ENCODE results near the gene IL17RD.

The IL17RD gene

DNA sequence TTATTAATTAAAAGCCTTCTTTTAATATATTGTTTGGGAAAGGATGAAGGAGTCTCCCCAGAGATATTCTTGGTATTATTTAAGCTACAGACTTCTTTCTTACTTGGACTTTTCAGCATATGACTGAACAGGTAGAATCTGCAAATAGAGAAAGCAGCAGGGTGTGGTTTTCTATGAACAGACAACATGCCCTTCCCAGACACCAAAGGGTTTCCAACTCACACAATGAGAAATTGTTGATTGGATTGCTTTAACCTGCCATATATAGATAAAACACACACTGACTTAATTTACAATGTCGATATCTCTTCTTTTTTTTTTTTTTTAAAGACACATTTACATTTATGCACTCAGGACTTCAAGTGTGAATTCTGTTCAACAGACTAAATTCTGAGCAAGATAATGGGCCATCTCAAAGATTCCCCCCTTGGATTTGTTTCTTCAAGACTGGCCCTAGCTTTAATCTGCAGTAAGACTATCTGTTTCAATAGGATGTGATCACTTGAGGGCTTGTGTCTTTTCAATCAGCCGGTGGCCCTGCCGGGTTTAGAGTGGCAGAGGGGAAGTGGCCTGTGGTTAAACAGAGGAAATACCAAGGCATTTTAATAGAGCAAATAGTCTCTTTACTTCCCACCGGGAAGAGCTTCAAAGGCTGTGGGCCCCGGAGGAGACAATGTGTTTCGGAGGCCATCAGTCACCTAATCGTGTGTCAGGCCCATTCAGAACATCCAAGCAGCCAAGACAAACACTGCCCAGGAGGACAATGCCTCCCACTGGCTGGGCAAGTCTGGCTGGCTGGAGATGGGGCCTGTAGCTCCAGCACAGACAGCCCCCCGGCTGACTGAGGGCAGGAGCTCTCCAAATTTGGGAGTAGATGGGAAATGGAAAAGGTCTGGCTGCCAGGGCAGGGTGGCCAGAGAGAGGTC is 6.1 kb downstream of the IL17RD start:
- no peak for DNase-seq

DNA sequence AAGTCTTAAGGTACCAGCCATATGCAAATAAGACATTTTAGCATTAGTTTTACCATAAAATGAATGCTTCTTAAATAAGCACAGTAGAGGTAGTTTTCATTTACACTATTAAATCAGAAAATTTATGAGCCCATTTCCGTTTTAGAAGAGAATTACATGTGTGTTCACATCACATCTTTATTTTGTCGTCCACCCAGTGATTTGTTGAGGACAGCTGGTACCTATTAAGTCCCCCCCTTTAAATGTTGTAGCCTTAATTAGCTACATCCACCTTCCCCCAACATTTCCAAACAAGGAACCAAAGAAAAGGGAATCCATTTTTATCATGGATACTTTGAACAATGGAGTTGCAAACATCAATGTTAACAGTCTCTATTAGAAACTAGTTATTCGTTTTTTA is 6.8 kb downstream of the IL17RD start:
- no peak for DNase-seq

DNA sequence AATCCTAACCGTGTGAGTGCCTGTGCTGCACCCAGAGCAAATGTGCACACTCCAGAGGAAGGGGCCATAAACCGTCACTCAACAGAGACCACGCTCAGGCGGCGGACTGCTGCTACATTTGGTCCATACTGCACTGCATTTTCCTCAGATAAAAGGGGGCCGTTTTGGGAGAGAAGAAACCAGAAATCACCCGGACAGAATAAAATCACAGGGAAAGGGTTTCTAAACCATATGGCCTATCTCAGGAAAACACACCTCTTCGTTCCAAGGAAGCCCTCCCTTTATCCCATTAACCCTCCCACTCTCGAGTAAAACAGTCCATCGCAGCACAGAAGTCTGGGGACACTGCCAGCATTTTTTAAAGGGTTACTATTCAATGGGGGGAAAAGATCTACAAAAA is 7.6 kb downstream of the IL17RD start:
- no peak for DNase-seq

DNA sequence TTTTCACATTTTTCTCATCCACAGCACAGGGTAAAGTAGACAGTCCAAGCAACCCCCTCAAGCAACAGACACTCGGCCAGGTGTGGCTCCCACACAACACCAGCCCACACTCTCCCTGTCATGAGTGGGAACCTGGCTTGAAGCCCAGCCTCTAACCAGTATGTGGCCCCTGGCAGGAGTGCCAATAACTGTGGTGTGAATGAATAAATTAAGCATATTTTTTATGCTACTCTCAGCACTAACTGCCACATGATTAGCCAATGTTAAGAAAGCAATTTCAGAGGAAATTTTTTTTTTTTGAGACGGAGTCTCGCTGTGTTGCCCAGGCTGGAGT is 9.9 kb downstream of the IL17RD start:
- DNase-seq: no peak

DNA sequence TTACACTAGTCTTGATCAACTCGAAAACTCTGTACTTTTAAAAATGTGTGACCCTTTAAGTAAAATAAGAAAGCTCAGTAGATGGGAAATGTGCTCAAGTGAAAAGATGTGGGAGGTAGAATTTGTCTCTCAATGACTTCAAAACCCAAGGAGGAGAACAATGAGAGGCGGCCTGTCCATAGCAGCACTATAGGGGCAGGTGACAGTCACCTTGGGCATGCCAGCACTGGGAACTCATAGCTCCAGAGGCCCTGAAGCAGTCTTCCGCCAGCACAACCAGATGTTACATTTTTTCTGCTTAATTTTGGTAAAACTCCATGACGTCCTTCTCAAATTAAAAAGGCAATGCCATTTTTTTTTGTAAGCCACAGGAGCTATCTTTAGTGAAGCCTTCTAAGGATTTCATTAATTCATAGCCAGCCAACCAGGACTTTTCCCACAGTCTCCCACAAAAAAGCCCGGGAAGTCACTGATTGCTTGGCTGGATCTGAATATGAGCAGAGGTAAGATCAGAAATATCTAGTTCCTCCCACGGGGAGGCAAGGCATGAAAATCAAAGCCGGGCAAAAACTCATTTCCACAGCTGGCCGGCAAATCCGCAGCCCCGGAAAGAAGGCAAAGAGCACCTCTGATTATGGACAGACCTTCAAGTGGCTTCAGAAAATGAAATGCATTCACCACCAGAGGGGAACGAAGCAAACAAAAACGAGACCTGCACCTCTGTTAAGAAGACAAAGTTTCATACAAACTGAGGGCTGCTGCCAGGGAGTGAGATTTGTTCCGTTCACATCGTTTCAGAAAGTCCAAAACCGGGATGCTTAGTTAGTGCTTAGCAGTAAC is 10.5 kb downstream of the IL17RD start:
- no peak for DNase-seq

DNA sequence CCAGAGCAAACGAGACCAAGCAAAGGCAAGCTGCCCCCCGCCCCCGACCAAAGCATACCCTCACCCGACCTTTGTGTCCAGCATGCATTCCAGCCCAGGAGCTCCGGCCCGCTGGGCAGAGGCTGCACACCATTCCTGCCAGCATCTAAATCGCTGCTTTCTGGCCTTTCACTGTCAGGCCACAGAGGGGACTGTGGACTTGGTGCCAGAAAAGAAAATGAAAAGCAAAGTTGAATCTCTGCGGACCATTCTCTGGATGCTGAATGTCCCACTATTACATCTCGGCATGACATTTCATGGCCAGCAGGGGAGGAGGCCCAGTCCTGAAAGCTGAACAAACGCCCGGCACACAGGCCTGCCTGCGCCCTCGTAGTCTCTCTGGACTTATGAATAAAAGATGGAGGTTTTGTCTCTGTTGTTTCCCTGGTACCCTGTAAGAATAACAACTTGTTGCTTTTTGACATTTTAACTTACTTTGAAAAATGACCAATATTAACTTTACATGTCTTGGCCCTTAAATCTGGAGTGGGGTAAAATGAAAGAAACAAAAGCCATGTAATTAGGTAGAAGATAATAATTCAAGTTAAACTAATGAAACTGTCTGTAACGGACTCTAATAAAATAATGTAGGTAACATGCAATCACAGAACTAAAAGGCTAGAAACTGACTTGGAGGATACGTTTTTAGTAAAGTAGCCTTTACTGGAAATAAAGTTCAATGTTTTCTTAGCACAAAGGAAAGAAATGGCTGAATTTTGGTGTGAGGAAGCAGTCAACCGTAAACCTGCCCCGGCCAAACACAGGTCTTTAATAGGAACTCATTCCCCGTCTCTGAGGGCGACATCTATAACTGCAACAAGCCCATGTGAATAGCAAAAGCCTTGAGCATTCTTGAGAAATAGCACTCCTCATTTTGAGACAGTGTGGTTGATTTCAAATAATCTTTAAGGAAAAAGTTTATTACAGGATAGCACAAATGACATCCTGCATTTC is 12.7 kb downstream of the IL17RD start:
- DNase-seq: no peak

DNA sequence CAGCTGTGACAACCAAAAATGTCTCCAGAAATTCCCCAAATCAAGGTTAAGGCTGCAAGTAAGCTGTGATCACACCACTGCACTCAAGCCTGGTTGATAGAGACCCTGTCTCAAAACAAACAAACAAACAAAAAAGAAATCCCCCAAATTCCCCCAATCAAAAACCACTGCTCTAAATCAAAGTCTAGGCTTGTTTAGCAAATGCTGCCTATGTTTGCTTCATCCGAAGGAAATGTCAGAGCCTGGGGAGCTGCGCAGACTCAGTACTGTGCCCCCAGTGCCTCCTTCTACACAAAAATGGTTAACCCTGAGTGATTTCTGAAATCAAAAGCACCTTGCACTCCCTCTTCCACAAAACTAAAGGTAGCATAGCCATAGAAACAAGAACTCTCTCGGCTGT is 13.4 kb downstream of the IL17RD start:
- no peak for DNase-seq

DNA sequence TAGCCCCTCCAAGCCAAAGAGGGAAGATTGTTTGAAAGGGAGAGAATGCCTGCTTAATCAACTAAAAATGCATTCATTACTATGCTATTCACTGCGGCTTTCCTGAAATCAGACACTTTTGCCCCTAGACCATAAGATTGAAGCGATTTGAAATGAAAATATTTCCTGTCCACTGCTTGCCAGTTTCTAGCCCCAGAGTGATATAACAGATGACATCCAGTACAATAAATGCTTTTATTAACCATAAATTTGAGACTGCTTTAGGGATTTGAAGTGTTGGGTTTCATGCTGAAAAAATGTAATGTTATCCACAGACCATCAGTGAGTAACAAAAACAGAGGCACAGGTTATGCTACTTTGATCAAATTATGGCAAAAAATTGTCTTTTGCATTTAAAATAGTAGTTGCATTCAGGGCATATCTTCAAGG is 14.1 kb downstream of the IL17RD start:
- DNase-seq: no peak

DNA sequence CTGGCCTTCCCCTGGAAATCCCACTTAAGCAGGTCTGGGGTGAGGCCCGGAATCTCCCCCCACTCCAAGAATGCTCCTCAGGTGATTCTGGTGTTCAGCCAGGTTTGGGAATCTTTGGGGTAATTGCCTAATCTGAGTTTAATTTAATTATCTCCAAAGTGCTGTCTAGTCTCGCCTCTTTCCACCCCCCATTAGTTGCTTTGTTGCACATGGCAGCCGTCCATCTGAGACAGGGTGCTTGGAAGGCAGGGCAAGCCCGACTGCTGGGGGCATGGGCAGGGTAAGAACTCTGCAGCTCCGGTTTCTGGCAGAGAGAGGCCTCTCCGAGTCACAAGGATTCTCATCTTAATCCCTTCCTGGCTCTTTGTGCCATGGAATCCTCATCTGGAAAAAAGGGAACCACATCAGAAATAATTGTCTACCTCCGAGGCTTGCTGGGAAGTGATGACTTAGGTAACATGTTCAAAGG is 15.0 kb downstream of the IL17RD start:
- no peak for DNase-seq

DNA sequence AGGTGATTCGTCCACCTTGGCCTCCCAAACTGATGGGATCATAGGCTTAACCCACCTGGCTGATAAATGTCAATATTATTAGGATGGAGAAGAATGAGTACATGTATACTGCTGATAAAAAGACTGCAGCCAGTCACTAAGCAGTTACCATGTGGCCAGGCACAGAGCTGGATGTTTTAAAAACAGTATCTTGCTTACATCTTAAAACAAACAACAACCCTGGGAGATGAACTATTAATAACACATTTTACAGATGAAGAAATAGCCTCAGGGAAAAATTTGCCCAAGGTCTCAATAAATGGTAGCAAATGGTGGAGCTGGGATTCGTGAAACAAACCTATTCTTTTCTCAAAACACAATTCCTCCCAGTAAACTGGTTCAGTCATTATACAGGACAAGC is 18.1 kb downstream of the IL17RD start:
- no peak for DNase-seq

DNA sequence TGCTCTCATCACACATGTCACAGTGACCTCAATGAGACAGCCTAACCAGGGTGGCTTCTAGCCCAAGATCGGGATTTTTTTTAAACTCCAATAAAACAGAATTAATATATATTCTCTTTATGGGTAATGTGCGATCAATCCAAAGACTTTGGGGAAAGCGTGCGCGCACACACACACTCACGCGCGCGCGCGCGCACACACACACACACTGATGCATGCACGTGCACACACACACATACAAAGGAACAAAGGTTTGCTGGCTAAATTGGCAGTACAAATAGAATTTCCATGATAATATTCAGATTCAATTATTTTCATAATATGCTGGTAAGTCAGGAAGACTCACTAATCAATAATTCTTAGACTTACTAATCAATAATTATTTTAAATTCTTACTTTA is 19.3 kb downstream of the IL17RD start:
- no peak for DNase-seq

DNA sequence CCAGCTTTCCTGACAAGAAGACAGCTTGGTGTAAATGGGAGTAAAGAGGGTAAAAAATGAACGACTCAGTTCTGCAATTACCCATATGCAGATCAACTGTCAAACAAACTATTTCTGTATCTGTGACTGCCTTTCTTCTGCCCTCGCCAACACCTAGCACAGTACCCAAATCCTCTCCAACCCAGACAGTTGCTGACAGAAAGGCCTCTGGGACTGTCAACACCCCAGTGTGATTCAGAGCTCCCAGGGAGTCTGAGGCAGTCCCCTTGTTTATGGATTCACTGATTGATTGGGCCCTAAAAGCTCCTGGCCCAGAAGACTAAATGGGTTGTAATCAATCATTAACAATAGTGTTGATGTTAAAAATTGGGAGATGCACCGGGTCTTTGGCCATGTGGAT is 20.2 kb downstream of the IL17RD start:
- no peak for DNase-seq

DNA sequence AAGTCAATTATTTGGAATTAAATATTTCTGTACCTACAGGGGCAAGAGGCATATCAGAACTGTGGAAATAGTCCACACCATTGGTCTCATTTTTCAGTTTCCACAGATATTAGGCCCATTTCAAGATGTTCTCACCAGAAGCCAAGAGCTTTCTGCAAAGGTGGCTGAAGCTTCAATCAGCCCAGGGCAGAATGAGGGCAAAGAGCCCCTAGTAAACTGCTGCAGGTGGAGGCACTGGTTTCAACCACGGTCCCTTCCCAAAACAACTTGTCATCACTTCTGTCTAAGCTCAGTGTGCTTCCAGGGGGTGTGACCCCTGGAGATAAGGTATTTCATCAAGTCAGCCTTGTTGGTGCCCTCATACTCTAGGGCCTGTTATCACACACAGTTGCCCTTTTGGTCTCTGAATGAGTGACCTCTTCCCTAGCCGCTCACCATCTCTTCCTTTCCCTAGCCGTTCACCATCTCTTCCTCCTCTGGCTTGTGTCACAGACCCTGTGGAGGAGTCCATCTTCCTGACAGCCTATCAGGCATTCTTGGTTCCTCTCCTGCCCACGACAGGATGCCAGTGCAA is 21.2 kb downstream of the IL17RD start:
- no peak for DNase-seq

DNA sequence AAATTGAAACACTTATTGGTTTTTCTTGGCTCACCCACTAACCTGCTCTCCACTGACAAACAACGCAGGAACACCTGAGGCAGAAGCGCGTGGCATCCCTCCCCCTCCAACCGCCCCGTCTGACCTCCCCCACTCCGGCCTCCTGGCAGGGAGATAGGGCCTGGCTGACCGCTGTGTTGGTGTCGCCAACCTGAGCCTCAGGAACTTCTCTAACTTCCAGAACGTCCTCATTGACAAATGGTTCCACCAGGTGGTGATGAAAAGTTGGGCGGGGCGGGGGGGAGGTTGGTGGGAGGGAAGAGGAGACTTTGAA is 22.8 kb downstream of the IL17RD start:
- DNase-seq: no peak

DNA sequence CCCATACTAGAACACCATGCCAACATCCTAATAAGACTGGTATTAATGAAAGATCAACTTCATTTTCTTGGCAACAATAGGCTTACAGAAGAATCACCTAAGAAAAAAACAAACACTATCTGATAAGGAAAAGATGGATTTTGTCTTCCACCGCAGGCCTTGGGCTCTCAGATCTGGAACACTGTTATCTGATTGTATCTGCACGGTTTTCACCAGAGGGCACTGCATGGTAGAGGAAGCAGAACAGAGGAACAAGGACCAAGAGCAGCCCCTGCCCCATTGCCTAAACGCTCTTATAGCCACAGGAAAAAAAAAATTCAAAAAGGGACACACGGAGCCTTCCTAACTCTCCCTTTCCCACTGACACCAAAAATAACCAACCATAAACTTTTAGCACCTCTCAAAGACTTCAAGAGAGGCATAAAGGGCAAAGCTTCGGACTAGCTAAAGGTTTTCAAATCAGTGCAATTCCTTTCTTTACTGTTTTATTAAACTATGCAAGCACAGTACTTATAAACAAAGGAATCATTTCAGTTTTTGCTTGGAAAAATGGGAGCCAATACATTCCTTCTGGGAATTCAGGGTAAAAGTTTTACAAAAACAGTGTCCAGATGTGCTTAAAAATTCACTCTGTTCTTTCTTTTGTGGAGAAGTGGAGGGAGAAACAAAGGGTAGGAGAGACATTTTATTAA is 23.3 kb downstream of the IL17RD start:
- DNase-seq: no peak

DNA sequence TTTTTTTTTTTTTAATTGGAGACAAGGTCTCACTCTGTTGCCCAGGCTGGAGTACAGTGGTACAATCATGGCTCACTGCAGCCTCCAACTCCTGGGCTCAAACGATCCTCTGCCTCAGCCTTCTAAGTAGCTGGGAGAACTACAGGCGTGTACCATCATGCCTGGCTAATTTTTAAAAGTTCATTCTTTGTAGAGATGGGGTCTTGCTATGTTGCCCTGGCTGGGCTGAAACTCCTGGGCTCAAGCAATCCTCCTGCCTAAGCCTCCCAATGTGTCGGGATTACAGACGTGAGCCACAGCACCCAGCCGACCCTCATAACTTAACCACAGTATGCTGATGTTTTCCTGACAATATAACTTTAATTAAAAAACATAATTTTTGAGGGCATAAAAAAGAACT is 24.3 kb downstream of the IL17RD start:
- no peak for DNase-seq

DNA sequence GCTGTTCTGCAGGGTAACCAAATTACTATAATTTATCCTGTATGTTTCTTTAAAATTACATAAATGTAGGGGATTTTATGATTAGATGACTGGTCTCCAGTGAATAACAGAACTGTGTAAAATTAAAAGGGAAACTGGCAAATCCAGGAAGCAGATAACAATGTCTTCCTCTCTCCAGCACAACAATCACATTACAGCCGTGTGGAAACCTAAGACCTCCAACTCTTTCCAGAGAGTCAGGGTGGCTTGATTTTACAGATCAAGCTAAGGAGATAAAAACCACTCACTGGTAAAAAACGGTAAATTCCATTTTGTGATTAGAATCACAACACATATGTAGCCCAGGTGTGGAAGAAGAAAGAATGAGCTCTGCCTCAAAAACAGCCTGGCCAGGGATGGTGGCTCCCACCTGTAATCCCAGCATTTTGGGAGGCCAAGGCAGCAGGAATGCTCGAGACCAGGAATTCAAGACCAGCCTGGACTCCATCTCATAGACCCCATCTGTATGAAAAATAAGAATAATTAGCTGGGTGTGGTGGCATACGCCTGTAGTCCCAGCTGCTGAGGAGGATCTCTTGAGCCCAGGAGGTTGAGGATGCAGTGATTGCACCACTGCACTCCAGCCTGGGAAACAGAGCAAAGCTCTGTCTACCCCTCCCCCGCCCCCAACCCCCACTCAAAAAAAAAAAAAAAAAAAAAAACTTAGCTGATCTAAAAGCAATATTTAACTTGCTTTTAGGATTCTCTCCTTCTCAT is 29.0 kb downstream of the IL17RD start:
- DNase-seq: no peak

DNA sequence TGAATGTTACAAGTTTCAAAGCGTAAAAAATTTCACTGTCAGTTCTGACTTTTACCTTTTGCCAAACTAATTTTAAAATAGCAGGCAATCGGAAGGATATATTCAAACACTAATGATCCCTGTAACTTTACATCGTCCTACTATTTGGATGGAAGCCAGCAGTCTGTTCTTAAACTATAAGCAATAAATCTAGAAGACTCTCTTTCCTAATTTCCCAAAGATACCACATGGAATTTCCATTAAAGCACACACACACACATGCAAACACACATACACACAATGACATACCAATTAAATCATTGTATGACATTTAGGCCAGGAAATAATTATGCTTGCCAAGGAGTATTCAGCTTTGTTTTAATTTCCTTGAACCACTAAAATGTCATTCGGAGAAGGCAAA is 32.0 kb downstream of the IL17RD start:
- DNase-seq: no peak

DNA sequence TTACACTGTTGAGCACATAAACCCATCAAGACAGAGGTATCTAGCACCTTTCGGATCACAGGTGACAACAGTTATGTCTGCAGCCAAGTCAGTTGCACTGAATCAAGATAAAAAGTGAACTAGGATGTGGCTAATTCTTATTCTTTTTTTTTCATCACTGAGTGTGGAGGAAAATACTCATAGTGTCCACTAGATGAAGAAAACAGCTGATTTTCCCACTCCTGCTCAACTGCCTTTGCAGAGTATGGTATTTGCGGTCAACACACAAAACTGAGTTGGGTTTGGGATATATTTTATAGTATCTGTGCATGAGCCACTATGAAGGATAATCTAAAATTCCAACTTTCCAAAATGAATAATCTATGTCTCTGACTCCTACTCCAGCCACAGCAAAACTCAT is 32.5 kb downstream of the IL17RD start:
- DNase-seq: no peak

DNA sequence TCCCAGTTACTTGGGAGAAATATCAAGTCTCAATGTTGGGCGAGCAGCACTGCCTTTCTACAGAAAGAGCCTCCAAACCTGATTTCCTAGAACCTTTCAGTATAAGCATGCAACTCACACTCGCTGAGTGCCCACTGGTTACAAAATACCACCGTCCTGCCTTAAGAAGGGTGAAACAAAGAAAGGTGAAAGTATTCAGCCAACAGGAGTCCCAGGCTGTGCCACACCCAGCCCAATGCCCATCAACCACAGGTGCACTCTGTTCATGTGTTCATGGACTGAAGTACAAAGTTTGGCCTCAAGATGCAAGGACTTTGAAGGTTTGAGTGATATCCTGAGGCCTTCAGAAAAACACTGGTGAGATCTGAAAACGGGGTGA is 34.0 kb downstream of the IL17RD start:
- no peak for DNase-seq

DNA sequence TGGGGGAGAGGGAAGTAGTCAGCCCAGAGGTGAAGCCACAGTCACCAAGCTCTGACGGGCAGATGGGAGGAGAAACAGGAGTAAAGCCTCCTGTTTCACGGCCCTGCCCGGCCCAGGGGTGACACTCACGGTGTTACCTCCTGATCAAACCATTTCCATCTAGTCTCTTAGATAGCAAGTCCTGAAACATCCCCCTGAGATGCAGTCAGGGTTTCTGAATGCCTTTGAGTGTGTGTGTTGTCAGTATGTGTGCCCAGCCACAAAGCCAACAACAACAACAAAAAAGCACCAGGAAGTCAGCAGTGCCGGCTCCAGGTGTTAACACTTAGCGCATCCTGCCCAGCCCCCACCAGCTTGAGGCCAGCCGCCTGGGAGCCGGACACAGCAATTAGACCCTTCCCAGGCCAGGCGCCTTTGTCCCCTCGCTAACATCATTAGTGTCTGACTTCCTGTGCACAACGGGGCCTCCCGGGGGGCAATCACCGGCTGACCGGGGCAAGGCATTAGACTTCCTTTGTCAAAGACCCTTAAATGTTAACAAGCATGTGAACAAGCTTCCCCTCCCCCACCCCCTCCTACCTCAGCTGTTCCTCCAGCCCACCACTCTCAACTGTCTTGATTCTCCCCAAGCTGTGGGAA is 34.5 kb downstream of the IL17RD start:
- DNase-seq: no peak
